H1 (cell line): Measurements from ENCODE around the gene DDB1.

Experiments
- CBX8 ChIP-seq: fragments of 300-800, 300-1000 bp; sonication (generic); IDR thresholded peaks from 2 replicates; pipeline ENCODE4 v1.7.1; 2016; ENCODE audit warnings: low read depth, low read length, borderline replicate concordance
- EGR1 ChIP-seq: IDR thresholded peaks from 2 replicates; pipeline ENCODE4 v1.6.1; 2011; ENCODE audit warnings: low read depth, low read length, borderline replicate concordance
- EP300 ChIP-seq, 2 experiments: IDR thresholded peaks; 1 replicate in 1 of 2; 2 replicates in 1 of 2; pipeline ENCODE4 v1.6.1; 2011 to 2012; ENCODE audit warnings: low read depth in 2 of 2, low read length in 2 of 2, mild to moderate bottlenecking in 2 of 2, borderline replicate concordance in 1 of 2, inconsistent platforms in 1 of 2, moderate library complexity in 1 of 2
- EZH2 ChIP-seq: fragments of 200-600 bp; sonication (generic); IDR thresholded peaks from 2 replicates; pipeline ENCODE4 v1.7.1; 2012; ENCODE audit warnings: low read depth, mild to moderate bottlenecking, moderate library complexity, low read length, inconsistent platforms; ENCODE audit not compliant: severe bottlenecking
- GABPA ChIP-seq: IDR thresholded peaks from 2 replicates; pipeline ENCODE4 v1.6.1; 2011; ENCODE audit warnings: mild to moderate bottlenecking, low read length, moderate library complexity, borderline replicate concordance; ENCODE audit not compliant: insufficient read depth
- RXRA ChIP-seq: IDR thresholded peaks from 2 replicates; pipeline ENCODE4 v1.6.1; 2011; ENCODE audit warnings: low read depth, mild to moderate bottlenecking, low read length, moderate library complexity; ENCODE audit not compliant: insufficient read depth
- TF ChIP-seq, protein P1 (sequence below), 3 experiments: IDR thresholded peaks; 1 replicate in 2 of 3; 2 replicates in 1 of 3; pipeline versions ENCODE4 v1.5.1 to v1.6.1; 2011; ENCODE audit warnings: low read length in 3 of 3, mild to moderate bottlenecking in 3 of 3, inconsistent platforms in 2 of 3, low read depth in 1 of 3, moderate library complexity in 1 of 3; ENCODE audit not compliant: insufficient read depth in 1 of 3; ENCODE audit errors: control extremely low read depth in 1 of 3

DNA sequence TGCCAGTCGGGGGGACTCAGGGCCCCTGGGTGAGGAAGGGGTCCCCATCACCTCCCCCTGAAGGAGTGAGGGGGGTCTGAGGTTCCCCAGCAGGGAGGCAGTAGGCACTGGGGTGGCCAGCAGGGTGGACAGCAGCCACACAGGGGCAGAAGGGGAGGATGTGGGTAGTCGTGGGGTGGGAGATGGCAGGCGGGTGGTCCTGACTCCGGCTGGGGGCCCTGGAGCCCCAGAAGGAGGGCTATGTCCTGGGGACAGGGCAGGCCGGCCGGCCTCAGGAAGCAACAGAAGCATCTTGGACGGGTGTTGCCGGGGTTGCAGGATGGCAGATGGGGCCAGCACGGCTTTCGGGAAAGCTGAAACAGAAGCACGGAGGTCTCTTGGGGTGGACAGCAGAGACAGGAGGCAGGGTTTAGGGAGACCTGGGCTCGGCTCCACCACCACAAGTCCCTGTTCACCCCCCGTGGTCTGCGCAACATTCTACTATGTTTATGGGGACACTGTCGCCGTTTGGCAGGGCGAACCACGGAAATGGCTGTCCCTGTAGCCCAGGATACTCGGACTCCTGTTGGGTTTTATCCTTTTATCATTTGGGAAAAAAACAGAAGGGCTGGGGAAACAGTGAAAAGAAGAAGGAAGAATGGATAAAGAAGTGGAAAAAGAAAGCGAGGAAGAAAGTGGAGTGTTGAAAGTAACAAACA, 51.9 kb downstream of the DDB1 start:
- TF ChIP-seq, protein P1, sequence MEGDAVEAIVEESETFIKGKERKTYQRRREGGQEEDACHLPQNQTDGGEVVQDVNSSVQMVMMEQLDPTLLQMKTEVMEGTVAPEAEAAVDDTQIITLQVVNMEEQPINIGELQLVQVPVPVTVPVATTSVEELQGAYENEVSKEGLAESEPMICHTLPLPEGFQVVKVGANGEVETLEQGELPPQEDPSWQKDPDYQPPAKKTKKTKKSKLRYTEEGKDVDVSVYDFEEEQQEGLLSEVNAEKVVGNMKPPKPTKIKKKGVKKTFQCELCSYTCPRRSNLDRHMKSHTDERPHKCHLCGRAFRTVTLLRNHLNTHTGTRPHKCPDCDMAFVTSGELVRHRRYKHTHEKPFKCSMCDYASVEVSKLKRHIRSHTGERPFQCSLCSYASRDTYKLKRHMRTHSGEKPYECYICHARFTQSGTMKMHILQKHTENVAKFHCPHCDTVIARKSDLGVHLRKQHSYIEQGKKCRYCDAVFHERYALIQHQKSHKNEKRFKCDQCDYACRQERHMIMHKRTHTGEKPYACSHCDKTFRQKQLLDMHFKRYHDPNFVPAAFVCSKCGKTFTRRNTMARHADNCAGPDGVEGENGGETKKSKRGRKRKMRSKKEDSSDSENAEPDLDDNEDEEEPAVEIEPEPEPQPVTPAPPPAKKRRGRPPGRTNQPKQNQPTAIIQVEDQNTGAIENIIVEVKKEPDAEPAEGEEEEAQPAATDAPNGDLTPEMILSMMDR (IDR thresholded peaks at IDR 0.05; ENCODE audit: control extremely low read depth in 1 of 3, insufficient read depth in 1 of 3, low read depth in 1 of 3, low read length in 3 of 3), result no peak
- TF ChIP-seq RXRA, result no peak
- TF ChIP-seq EP300 (IDR thresholded peaks at IDR 0.05; ENCODE audit: borderline replicate concordance in 1 of 2, low read depth in 2 of 2, low read length in 2 of 2), result no peak
- no peak for TF ChIP-seq EGR1
- no peak for TF ChIP-seq CBX8
- no peak for TF ChIP-seq EZH2
- no peak for TF ChIP-seq GABPA
